KBM-7 (cell line): ENCODE data around the gene NFYA.

ENCODE experiments used
- DNase-seq: peaks from one replicate; pipeline ENCODE4 v3.0.0-alpha.2; 2015
- in situ Hi-C: fragments of 300-500 bp; cut with MboI; formaldehyde crosslinking; loops from 2 replicates; pipeline ENCODE4 v1.14.3; 2020; ENCODE audit warnings: low sequenced_read_pairs, low pct_unique_long_range_greater_than_20kb, mixed read lengths

Gene NFYA

DNA sequence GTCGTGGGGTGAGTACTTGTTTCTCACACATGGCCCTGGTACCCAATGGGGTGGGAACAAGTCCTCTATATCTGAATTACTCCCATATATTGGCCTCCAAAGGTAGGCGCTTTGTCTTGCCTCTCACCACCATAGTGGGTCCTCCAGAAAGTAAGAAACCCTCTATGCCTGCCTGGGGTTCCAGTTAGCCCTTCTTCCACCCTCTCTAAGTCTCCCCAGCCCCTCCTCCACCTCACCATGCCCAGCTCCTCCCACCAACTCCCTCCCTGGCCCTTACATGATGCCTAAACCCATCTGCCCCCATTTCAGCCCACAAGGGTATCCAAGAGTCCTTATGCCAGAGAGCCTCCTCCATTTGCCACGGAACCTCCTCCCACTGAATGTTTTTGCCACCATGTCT, 29.6 kb upstream of the NFYA start:
- in situ Hi-C loops, result no loop called here
- DNase-seq, result no peak

DNA sequence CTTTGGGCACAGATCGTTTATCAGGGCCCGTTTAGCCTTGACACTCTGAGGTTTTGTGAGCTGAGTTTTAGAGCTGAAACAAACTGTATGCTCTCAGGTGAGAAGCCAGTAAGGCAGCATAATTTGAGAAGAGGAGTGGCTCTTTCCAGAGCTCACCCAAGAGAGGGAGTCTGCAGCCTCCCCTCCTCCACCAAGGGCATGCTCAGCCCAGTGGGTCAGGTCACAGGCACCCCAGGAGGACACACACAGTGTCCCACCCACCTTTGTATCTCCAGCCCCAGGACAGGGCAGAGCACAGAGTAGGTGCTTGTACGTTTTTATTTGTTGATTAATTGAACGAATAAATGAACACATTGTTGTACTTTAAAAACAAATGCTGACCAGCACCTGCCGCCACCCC, 27.1 kb upstream of the NFYA start:
- no peak for DNase-seq
- in situ Hi-C loops, result no loop called here

DNA sequence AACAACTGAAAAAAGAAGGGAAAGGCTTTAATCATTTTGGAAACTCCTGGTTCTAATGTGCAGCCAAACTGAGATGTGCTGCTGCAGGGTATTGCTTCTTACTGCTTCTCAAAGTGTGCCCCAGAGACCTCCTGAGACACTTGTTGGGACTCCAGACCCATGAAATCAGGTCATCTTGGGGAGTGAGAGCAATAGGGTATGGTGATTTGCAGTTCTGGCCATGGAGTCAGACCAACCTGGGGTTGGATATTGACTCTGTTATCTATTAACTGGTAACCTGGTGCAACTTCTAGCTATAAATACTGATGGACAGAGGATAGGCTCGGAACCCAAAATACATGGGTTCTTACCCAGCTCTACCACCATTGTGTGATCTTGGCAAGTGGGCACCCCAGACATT, 26.7 kb upstream of the NFYA start:
- in situ Hi-C loops, result no loop called here
- DNase-seq, result no peak

- DNase-seq, result no peak
- in situ Hi-C loops, result no loop called here
These were observed 25.5 kb upstream of the NFYA start for GRCh38 chr6:41047306-41047705.

DNA sequence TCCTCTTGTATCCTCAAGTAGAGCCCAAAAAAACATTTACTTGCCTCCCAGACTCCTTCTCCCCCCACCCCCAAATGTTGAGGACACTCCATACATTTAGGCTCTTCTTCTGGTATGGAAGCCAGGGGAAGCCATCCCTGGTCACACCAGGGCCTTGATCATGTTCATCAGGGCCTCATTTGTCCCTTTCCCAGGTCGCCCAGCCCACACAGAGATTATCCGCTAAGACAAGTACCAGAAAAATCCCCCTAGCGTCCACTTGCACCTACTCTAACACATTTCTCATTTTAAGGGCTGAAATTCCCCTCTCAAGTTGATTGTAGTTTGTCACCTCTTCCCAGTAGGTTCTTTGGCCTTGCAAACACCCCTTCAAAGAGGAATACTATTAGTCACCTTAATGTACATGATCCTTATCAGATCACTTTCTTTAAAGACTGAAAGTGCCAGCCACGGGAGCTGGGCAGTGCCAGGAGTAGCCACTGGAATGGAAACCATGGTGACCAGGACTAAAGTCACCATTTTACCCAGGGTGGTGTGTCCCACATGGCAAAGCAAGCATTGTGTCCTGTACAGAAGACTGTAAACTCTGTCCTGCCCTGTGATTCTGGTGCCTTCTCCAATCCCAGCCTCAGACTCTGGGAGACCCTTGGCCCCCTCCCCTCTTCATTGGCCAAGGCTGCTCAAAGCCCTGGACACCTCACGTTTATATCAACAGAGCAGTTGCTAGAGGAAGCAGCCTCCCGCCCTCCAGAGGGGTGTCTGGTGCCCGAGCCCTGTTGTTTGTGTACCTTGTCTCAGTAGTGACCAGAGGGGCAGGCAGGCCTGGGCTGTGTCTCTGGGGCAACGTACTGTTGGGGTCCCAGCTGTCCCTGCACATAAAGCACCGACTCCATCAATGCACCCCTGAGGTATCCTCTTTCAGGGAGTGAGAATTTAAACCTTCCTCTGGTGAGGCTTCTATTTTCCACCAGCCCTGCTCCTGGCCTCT, 24.7 kb upstream of the NFYA start:
- in situ Hi-C loops, result no loop called here
- no peak for DNase-seq

DNA sequence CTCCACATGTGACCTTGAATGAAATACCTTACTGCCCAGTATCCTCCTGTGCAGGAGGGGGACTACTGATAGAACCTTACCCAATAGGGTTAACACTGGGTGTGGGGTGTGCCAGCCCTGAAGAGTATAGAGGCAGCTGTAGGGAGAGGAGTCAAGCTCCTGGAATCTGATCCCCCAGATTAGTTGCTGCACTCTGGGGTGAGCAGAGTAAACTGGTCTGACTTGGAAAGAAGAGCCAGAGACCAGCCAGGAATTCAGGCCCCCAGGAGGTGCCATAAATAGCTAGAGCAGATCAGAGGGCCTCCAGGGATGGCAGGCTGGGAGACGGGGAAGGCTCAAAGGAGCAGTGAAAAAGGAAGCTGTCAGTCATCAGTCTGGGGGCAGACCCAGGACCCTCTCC, 23.3 kb upstream of the NFYA start:
- no peak for DNase-seq
- in situ Hi-C loops, result no loop called here

DNA sequence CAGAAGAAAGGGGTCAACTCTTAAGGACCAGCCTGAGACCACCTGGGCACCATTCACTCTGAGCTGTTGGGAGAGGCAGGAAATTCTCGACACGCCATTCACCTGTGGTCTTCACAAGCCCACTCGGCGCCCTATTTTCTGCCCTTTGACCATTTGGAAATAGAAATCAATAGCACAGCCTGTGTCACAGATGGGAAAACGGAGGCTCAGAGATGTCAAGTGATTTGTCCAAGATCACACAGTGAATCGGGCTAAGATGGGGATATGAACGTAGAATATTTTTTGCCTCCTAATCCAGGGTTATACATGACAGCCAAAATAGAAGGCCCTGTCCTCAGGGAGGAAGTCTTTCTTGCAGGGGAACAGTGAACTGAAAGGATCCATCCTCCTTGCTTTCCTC, 22.8 kb upstream of the NFYA start:
- in situ Hi-C loops, result no loop called here
- no peak for DNase-seq

- in situ Hi-C loops, result no loop called here
- DNase-seq, result no peak
These were observed 22.2 kb upstream of the NFYA start for GRCh38 chr6:41050536-41050935.

GRCh38 chr6:41051873-41052272, 20.9 kb upstream of the NFYA start:
- in situ Hi-C loops, result no loop called here

GRCh38 chr6:41053041-41053440, 19.7 kb upstream of the NFYA start, which contains the start of gene APOBEC2:
Gene APOBEC2, plus strand, starts transcription at chr6:41053202. Its CDS starts 146 bp downstream, at chr6:41053348.
- DNase-seq, result no peak
- in situ Hi-C loops, result no loop called here

More at GRCh38 chr6:41051873-41052272, 20.9 kb upstream of the NFYA start:
- peak; percentile 71 for DNase-seq

DNA sequence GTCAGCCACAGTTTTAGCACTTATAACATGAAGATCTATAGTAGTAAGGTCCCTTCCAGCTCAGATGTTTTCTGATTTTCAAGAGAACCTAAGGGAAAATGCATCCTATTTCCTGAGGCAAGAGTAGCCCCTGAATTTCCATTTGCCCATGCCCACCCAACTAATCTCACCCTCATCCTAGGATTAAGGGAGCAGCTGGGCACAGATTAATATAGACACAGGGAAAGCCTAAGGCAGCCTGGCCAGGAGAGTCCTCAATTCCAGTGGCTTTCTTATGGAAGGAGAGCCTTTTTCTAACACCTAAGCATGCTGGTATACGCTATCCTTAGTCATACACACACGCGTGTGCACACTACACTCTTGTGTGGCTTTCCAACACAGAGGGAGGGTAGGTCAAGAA, 18.3 kb upstream of the NFYA start:
- in situ Hi-C loops, result no loop called here
- no peak for DNase-seq

DNA sequence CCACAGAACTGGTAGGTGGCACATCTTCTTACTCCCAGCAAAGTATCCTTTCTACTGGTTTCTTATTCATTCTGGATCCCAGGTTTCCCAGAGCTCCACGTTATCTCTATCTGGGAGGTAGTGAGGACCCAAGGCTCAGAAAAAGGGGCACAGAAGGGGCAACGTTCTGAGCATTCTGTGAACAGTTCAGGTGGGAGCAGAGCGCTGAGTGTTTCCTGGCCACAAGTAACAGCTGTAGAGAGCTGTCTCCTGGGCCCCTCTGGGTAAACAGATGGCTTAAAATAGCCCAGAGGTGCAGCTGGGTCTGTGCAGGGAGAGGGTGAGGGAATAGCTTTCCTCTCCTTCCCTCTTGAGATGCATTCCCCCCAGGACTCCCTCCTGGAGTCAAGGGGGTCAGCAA, 17.6 kb upstream of the NFYA start:
- in situ Hi-C loops, result no loop called here
- DNase-seq, result no peak

GRCh38 chr6:41056768-41057490, 15.8 kb upstream of the NFYA start:
- in situ Hi-C loops, result no loop called here

DNA sequence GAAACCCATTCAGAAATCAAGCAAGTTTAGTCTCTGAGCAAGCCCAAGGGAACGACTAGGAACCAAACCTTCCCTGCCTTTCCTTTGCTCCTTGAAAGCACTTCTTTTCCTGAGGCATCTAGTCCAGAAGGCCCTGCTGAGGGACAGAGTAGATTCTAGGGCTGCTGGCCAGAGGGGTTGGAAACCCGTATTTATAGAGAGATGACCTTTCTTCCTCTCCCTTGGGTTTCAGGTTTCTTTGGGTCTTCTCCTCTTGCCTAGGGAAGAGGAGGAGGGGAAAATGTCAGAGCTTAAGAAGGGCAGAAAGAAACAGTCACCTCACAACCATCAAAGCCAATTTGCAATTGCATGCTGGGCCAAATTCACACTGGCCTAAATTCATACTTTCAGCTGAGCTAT, 14.0 kb upstream of the NFYA start:
- in situ Hi-C loops, result no loop called here
- no peak for DNase-seq

More at GRCh38 chr6:41056768-41057490, 15.8 kb upstream of the NFYA start:
- DNase-seq, result no peak

DNA sequence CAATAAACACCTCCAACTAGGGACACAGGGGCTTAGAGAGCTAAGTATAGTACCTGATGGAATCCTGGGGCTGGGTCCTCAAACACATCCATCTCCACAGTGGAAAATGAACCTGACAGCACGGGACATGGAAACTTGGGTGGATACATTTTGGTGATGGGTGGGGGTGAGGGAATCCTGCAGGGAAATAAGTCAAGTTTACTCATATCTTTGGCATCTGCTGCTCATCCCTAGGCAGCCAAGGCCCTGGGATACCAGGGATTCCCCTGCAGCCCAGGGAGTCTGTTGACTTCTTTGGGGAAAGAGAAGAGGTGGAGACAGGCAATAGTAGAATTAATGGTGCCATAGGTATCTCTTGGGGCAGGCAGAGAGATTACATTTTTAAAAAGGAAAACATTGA, 13.2 kb upstream of the NFYA start:
- no peak for DNase-seq
- in situ Hi-C loops, result no loop called here

- in situ Hi-C loops, result no loop called here
- DNase-seq, result no peak
These were observed 11.5 kb upstream of the NFYA start for GRCh38 chr6:41061196-41061726.

DNA sequence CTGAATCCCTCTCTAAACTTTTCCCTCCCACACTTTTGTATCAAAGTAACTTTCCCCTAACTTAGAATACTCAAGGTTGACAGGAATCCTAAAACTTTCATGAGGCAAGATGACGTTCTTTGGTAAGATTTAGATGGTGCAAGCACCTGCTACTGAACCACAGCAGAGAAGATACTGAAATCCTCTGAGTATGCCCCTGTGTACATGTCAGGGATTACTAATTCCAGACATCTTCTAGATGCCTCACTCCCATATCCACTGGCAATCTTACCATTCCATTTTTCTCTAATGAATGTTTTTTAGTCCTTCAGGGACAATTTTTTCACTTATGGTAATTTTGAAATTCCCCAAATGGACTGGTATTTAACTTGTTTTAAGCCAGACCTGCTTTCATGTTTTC, 10.7 kb upstream of the NFYA start:
- DNase-seq, result no peak
- in situ Hi-C loops, result no loop called here

GRCh38 chr6:41063884-41064285, 8.9 kb upstream of the NFYA start:
- DNase-seq, result no peak
- in situ Hi-C loops, result no loop called here

- no peak for DNase-seq
- in situ Hi-C loops, result no loop called here
These were observed 7.9 kb upstream of the NFYA start for GRCh38 chr6:41064841-41065240.

DNA sequence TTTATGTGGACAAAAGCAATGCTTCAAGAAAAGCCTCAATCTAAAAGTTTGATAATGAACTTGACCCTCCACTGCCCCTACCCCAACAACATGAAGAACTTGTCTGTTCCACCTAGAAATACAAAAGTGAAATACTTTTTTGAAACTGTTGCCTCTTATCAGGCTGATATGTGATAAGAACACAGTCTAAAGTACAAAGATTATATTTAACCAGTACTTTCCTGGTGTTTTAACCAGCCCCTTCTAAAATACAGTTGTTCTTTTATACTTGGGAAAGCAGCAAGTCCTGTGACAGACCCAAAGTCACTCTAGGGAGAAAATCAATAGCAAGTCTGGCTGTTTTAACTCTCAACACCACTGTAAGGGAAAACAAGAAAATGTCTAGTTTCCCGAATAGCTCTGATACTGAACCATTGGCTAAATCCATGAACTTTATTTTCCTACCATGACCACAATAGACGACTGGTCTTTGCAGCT, 7.2 kb upstream of the NFYA start:
- no peak for DNase-seq
- in situ Hi-C loops, result no loop called here
